Keratinocyte (primary cell): ENCODE measurements around the gene BAHD1. TPM values are rescaled to one million over a fixed set of nuclear protein-coding genes. Genes with fewer than 3 reads are reported as not detected.

Source experiments
- DNase-seq: peaks from one replicate; pipeline ENCODE4 v3.0.0-alpha.2; 2011; ENCODE audit warnings: low read depth, missing footprints, low spot score
- FAIRE-seq: peaks from 2 replicates; lab custom pipeline; 2011; peaks lifted over from hg19 to GRCh38; lab: Jason Lieb, UNC
- H2AFZ ChIP-seq: 2 replicates; pipeline ENCODE4 v1.6.0; 2012; ENCODE audit warnings: low read length, control low read depth, inconsistent platforms; ENCODE audit not compliant: control insufficient read depth
- H3K27ac ChIP-seq: 2 replicates; pipeline ENCODE4 v1.5.1; 2011; ENCODE audit warnings: low read length; ENCODE audit not compliant: control insufficient read depth, insufficient read depth
- H3K27me3 ChIP-seq: 3 replicates; pipeline ENCODE4 v1.6.0; 2011; ENCODE audit warnings: low read length; ENCODE audit not compliant: control insufficient read depth, insufficient read depth; ENCODE audit errors: extremely low read depth
- H3K36me3 ChIP-seq, 2 experiments: 2 replicates in 1 of 2; 3 replicates in 1 of 2; pipeline ENCODE4 v1.5.1; 2011; ENCODE audit warnings: low read length in 2 of 2, mild to moderate bottlenecking in 1 of 2; ENCODE audit not compliant: control insufficient read depth in 2 of 2, insufficient read depth in 2 of 2; ENCODE audit errors: extremely low read depth in 1 of 2
- H3K4me1 ChIP-seq: 3 replicates; pipeline ENCODE4 v1.5.1; 2011; ENCODE audit warnings: low read length; ENCODE audit not compliant: control insufficient read depth, insufficient read depth; ENCODE audit errors: extremely low read depth
- H3K4me2 ChIP-seq: 3 replicates; pipeline ENCODE4 v1.6.0; 2011; ENCODE audit warnings: low read depth, low read length; ENCODE audit not compliant: control insufficient read depth, insufficient read depth; ENCODE audit errors: extremely low read depth
- H3K4me3 ChIP-seq, 3 experiments: fragments of 200-600 bp in 1 of 3; sonication (generic) in 1 of 3; 2 replicates in 2 of 3; 3 replicates in 1 of 3; pipeline ENCODE4 v1.5.1; 2011 to 2016; ENCODE audit warnings: low read length in 3 of 3, mild to moderate bottlenecking in 3 of 3, control low read depth in 2 of 3, inconsistent platforms in 1 of 3, low read depth in 1 of 3, mixed read lengths in 1 of 3, mixed run types in 1 of 3, moderate library complexity in 1 of 3; ENCODE audit not compliant: control insufficient read depth in 2 of 3, insufficient read depth in 2 of 3; ENCODE audit errors: extremely low read depth in 1 of 3
- H3K79me2 ChIP-seq: 2 replicates; pipeline ENCODE4 v1.6.0; 2012; ENCODE audit warnings: low read length; ENCODE audit not compliant: control insufficient read depth, insufficient read depth
- H3K9ac ChIP-seq: 3 replicates; pipeline ENCODE4 v1.6.0; 2011; ENCODE audit warnings: low read length; ENCODE audit not compliant: control insufficient read depth, insufficient read depth; ENCODE audit errors: extremely low read depth
- H3K9me1 ChIP-seq: 3 replicates; pipeline ENCODE4 v1.6.0; 2011; ENCODE audit warnings: low read length; ENCODE audit not compliant: control insufficient read depth, insufficient read depth; ENCODE audit errors: extremely low read depth
- H3K9me3 ChIP-seq: 2 replicates; pipeline ENCODE4 v1.5.1; 2012; ENCODE audit warnings: low read depth, low read length; ENCODE audit not compliant: control insufficient read depth
- H4K20me1 ChIP-seq: 3 replicates; pipeline ENCODE4 v1.6.0; 2011; ENCODE audit warnings: low read length; ENCODE audit not compliant: control insufficient read depth, insufficient read depth; ENCODE audit errors: extremely low read depth
- CTCF ChIP-seq, 3 experiments: IDR thresholded peaks in 1 of 3; conservative IDR thresholded peaks in 1 of 3; optimal IDR thresholded peaks in 1 of 3; 2 replicates in 2 of 3; 3 replicates in 1 of 3; pipeline versions ENCODE3 to v1.5.1; 2011; ENCODE audit warnings: low read length in 3 of 3, mild to moderate bottlenecking in 3 of 3, moderate library complexity in 2 of 3, control low read depth in 1 of 3, inconsistent platforms in 1 of 3; ENCODE audit not compliant: insufficient read depth in 2 of 3; ENCODE audit errors: extremely low read depth in 1 of 3
- EZH2 ChIP-seq: IDR thresholded peaks from one replicate; pipeline ENCODE4 v1.6.1; 2012; ENCODE audit warnings: inconsistent platforms, mild to moderate bottlenecking, low read length, moderate library complexity
- dilution Hi-C: fragments of 300-500 bp; cut with MboI; formaldehyde crosslinking; loops from one replicate; pipeline ENCODE4 v1.7.0; 2020; ENCODE audit warnings: low sequenced_read_pairs; ENCODE audit not compliant: extremely low pct_ligation_motif_present
- polyA plus RNA-seq, 5 experiments: library from polyadenylated mRNA; depleted of rRNA in 3 of 5; stranded (reverse) in 3 of 5; stranded (forward) in 1 of 5; unstranded in 1 of 5; fragments of >200 nt; gene quantifications; 1 replicate in 1 of 5; 2 replicates in 3 of 5; 3 replicates in 1 of 5; pipeline versions ENCODE4 v1.2.1 to v1.2.3, GENCODE V29; 2011 to 2012; ENCODE audit warnings: missing spikeins in 2 of 5, low read depth in 1 of 5, low replicate concordance in 1 of 5

BAHD1 gene
- polyA plus RNA-seq, 1 donor (not counting 4 experiments of a cell fraction or from before 2014, with no cell fraction given) = 4.8 TPM

GRCh38 chr15:40407330-40407990 lies 33.3 kb upstream of the BAHD1 start:
- Histone ChIP-seq H3K4me1 (peaks cover 11% of the 10 kb centered on the region), H3K9me1 (no peaks in the 10 kb centered on the region), H2AFZ (no peak overlapping the region), H3K4me3 (no peak overlapping the region), H3K4me2 (no peak overlapping the region), H3K27me3 (no peaks in the 10 kb centered on the region), H3K79me2 (no peaks in the 10 kb centered on the region), H4K20me1 (no peaks in the 10 kb centered on the region), H3K9ac (no peak overlapping the region), H3K27ac (no peak overlapping the region), H3K36me3 (peaks cover 7 to 11% of the 10 kb centered on the region in 2 experiments), H3K9me3 (no peaks in the 10 kb centered on the region)
- dilution Hi-C loops = no loop called here
- TF ChIP-seq EZH2 = no peak
- TF ChIP-seq CTCF (optimal IDR thresholded peaks at IDR 0.05 in 1 of 3, IDR thresholded peaks at IDR 0.05 in 1 of 3, conservative IDR thresholded peaks at IDR 0.05 in 1 of 3; ENCODE audit: extremely low read depth in 1 of 3, insufficient read depth in 2 of 3, low read length in 3 of 3) = no peak
- DNase-seq = no peak
- no peak for FAIRE-seq

DNA sequence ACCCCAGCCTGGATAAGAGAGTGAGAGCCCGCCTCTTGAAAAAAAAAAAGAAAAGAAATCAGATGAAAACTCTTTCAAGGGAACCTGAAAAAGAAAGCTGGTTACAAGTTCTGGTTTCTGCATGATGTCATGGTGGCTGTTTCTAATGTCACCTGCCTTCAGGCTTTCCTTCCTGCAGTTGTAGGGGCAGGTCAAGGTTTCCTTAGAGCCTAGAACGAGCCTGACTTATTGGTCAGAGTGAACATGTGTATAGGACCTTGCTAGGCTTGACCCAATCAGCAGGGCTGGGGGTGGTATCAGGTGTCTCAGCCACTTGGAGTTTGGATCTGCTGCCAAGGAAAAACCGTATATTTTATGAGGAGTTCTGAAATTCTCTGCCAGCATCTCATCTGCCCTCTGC lies 31.4 kb upstream of the BAHD1 start:
- DNase-seq = no peak
- no peaks in the 10 kb centered on the region for H3K9me3 ChIP-seq
- dilution Hi-C loops = no loop called here

More for the DNA sequence above, 31.4 kb upstream of the BAHD1 start:
- Histone ChIP-seq H3K4me2 (no peak overlapping the region), H2AFZ (no peak overlapping the region), H3K27me3 (no peaks in the 10 kb centered on the region), H3K4me3 (no peak overlapping the region), H4K20me1 (no peaks in the 10 kb centered on the region), H3K79me2 (no peaks in the 10 kb centered on the region), H3K9ac (no peak overlapping the region), H3K27ac (no peak overlapping the region), H3K9me1 (no peaks in the 10 kb centered on the region), H3K36me3 (peaks cover 7 to 14% of the 10 kb centered on the region in 2 experiments), H3K4me1 (peaks cover 11% of the 10 kb centered on the region)
- no peak for FAIRE-seq
- no peak for TF ChIP-seq CTCF (optimal IDR thresholded peaks at IDR 0.05 in 1 of 3, IDR thresholded peaks at IDR 0.05 in 1 of 3, conservative IDR thresholded peaks at IDR 0.05 in 1 of 3; ENCODE audit: extremely low read depth in 1 of 3, insufficient read depth in 2 of 3, low read length in 3 of 3)
- TF ChIP-seq EZH2 = no peak
